Upper lobe of right lung (tissue), 1 donor: ENCODE data around the gene GTF3C5. TPM values are rescaled to one million over a fixed set of nuclear protein-coding genes. Genes with fewer than 3 reads are reported as not detected.

Source experiments
- ATAC-seq: fragments of 200-7000 bp; cut with Tn5 transposase; one replicate; pipeline ENCODE4 v1.9.1; 2020; ENCODE audit warnings: mild to moderate bottlenecking, moderate library complexity
- DNase-seq: peaks from one replicate; pipeline ENCODE4 v3.0.0-alpha.2; 2020
- H3K27ac ChIP-seq: fragments of 200-600 bp; one replicate; pipeline ENCODE4 v1.8.0; 2022
- H3K27me3 ChIP-seq: fragments of 200-600 bp; one replicate; pipeline ENCODE4 v1.8.0; 2022; ENCODE audit warnings: mild to moderate bottlenecking
- H3K36me3 ChIP-seq: fragments of 200-600 bp; one replicate; pipeline ENCODE4 v1.8.0; 2022
- H3K4me1 ChIP-seq: fragments of 200-600 bp; one replicate; pipeline ENCODE4 v1.8.0; 2022
- H3K4me3 ChIP-seq: fragments of 200-600 bp; one replicate; pipeline ENCODE4 v1.8.0; 2022; ENCODE audit warnings: mild to moderate bottlenecking
- H3K9me3 ChIP-seq: fragments of 200-600 bp; one replicate; pipeline ENCODE4 v1.8.0; 2022
- intact Hi-C: fragments of 100-400 bp; cut with DNase I; formaldehyde crosslinking; loops from one replicate; pipeline ENCODE4 v1.11.0; 2022
- total RNA-seq: library from RNA; stranded (reverse); fragmentation: NEBNext Ultra II Directional; extraction: Animal tissue kit (Norgen Biotek cat#: 25700); gene quantifications from one replicate; pipeline ENCODE4 v1.2.1, GENCODE V29; 2021
- TF ChIP-seq, protein P1 (sequence below): fragments of 200-600 bp; IDR thresholded peaks from one replicate; pipeline ENCODE4 v1.8.0; 2022; ENCODE audit warnings: antibody characterized with exemption
- donor health status: DM: no; HTN: yes; CAD: no; lungs with severe emphysema.

The GTF3C5 gene
- total RNA-seq, 1 donor from 2014 or later = 41.7 TPM

DNA sequence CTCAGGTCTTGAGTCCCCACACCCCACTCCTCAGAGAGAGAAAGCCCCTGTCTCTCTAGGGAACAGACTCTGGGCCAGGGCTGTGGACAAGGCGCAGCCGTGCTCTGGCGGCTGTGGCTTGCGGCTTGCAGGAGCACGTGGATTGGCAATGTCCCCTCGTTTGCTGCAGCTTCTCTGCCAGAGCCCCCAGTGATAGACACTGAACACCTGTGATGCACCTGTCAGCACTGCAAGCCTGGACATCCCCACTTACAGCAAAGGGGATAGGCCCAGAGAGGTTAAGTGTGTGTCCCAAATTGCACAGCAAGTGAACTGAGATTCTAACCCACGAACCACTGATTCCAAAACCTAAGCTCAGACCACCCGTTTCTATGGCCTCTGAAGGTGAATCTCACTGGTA, 45.3 kb upstream of the GTF3C5 start:
- Histone ChIP-seq H3K4me3 (no peak overlapping the region), H3K9me3 (no peaks in the 10 kb centered on the region), H3K36me3 (no peaks in the 10 kb centered on the region), H3K27ac (no peak overlapping the region), H3K27me3 (peaks cover 17% of the 10 kb centered on the region), H3K4me1 (no peaks in the 10 kb centered on the region)
- TF ChIP-seq, protein P1, sequence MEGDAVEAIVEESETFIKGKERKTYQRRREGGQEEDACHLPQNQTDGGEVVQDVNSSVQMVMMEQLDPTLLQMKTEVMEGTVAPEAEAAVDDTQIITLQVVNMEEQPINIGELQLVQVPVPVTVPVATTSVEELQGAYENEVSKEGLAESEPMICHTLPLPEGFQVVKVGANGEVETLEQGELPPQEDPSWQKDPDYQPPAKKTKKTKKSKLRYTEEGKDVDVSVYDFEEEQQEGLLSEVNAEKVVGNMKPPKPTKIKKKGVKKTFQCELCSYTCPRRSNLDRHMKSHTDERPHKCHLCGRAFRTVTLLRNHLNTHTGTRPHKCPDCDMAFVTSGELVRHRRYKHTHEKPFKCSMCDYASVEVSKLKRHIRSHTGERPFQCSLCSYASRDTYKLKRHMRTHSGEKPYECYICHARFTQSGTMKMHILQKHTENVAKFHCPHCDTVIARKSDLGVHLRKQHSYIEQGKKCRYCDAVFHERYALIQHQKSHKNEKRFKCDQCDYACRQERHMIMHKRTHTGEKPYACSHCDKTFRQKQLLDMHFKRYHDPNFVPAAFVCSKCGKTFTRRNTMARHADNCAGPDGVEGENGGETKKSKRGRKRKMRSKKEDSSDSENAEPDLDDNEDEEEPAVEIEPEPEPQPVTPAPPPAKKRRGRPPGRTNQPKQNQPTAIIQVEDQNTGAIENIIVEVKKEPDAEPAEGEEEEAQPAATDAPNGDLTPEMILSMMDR = no peak
- DNase-seq = no peak
- intact Hi-C loops = no loop called here
- no peak for ATAC-seq

DNA sequence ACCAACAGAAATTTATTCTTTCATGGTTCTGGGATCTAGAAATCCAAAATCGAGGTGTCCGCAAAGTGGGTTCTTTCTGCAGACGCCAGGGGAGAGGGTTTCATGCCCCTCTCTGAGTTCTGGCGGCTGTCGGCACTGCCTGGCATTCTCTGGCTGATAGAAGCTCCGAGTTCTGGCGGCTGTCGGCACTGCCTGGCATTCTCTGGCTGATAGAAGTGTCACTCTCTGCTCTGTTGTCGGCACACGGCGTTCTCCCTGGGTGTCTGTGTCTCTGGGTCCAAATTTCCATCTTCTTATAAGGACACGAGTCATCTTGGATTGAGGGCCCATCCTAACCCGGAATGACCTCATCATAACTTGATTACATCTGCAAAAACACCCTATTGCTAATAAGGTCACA, 44.7 kb upstream of the GTF3C5 start:
- H3K4me1 ChIP-seq = no peaks in the 10 kb centered on the region
- no peak for DNase-seq
- peaks cover 22% of the 10 kb centered on the region for H3K27me3 ChIP-seq

DNA sequence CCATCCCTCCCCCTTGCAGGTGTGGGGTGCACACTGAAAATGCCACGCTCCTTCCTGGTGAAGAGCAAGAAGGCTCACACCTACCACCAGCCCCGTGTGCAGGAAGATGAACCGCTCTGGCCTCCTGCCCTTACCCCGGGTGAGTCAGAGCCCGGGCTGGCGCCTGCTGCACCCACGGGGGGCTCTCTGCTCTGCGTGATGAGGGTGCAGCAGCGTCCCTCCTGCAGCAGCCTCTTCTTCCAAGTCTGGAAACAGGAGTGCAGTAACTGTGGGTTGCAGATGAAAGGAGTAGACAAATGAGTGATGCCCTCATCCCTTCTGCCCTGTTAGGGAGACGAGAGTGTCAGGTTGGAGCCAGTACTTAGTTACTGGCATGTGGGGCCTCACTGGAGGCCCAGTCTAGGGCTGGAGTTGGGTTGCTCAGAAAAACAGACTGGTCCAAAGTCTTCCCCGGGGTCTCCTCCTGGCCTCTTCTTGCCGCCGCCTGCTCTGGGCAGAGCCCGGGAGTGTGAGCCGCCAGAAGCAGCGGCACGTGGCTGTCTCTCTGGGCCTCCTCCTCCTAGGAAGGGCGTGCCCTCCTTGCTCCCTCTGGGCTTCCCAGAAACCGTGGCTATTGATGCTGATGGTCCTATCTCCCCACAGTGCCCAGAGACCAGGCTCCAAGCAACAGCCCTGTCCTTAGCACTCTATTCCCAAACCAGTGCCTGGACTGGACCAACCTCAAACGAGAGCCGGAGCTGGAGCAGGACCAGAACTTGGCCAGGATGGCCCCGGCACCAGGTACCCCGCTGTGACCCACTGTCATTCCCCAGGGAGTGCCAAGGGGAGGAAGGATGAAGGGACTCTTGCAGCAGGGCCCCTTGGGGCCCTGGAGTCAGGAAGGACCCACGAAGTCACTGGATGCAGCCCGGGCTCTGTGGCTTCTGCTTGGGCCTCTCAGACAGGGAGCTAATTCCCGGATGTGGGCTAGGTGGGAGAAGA, 43.9 kb upstream of the GTF3C5 start:
- DNase-seq = no peak

More for the DNA sequence above, 44.7 kb upstream of the GTF3C5 start:
- TF ChIP-seq, protein P1 = no peak
- Histone ChIP-seq H3K36me3 (no peaks in the 10 kb centered on the region), H3K4me3 (no peak overlapping the region), H3K27ac (no peak overlapping the region), H3K9me3 (no peaks in the 10 kb centered on the region)
- intact Hi-C loops = no loop called here
- no peak for ATAC-seq

DNA sequence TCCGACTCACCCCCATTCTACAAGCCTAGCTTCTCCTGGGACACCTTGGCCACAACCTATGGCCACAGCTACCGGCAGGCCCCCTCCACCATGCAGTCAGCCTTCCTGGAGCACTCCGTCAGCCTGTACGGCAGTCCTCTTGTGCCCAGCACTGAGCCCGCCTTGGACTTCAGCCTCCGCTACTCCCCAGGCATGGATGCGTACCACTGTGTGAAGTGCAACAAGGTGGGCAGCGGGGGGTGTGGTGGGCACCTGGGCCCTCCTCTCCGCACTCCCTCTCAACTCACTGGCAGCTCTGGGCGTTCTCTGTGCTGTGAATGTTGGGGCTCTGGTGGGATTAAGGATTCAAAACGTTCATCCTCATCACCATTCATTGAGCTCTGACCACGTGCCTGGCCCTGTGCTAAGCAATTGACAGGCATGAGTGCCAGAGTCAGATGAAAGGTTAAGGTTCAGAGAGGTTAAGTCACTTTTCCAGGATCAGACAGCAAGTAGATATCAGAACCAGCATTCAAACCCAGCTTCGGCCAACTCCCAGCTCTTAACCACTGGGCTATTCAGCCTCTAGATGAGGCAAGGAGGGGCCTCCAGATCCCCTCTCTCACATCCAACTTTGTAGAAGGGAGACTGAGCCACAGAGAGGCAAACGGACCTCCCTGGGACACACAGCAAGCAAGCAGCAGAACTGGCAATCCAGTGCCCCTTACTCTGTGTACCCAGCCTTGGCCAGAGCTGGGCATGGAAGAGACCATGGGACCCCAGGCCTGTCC, 42.4 kb upstream of the GTF3C5 start:
- H3K4me3 ChIP-seq = no peak overlapping the region
- TF ChIP-seq, protein P1 = no peak
- ATAC-seq = no peak
- intact Hi-C loops = no loop called here
- H3K27ac ChIP-seq = no peak overlapping the region
- no peaks in the 10 kb centered on the region for H3K4me1 ChIP-seq
- H3K36me3 ChIP-seq = no peaks in the 10 kb centered on the region
- H3K9me3 ChIP-seq = no peaks in the 10 kb centered on the region
- no peak for DNase-seq
- H3K27me3 ChIP-seq = peaks cover 36% of the 10 kb centered on the region

More for the DNA sequence above, 43.9 kb upstream of the GTF3C5 start:
- ATAC-seq = no peak
- Histone ChIP-seq H3K36me3 (no peaks in the 10 kb centered on the region), H3K9me3 (no peaks in the 10 kb centered on the region), H3K27me3 (peaks cover 26% of the 10 kb centered on the region), H3K4me1 (no peaks in the 10 kb centered on the region), H3K27ac (no peak overlapping the region), H3K4me3 (no peak overlapping the region)
- TF ChIP-seq, protein P1 = no peak
- intact Hi-C loops = no loop called here

DNA sequence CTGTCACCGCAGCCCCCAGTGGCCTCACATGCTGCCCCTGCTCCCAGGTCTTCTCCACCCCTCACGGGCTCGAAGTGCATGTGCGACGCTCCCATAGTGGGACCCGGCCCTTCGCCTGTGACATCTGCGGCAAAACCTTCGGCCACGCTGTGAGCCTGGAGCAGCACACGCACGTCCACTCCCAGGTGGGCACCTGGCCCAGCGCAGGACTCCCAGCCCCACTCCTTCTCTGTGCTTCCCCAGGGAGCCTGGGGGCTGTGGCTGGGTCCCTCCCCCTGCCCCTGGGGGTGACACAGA, 41.8 kb upstream of the GTF3C5 start:
- intact Hi-C loops = no loop called here
- no peaks in the 10 kb centered on the region for H3K9me3 ChIP-seq
- no peak overlapping the region for H3K27ac ChIP-seq
- H3K4me1 ChIP-seq = no peaks in the 10 kb centered on the region
- no peak for DNase-seq
- TF ChIP-seq, protein P1 = no peak
- H3K4me3 ChIP-seq = no peak overlapping the region
- H3K27me3 ChIP-seq = peaks cover 41% of the 10 kb centered on the region
- H3K36me3 ChIP-seq = no peaks in the 10 kb centered on the region
- ATAC-seq = no peak
